B cell (primary cell): Measurements from ENCODE around the gene PPP2R5E. TPM values are rescaled to one million over a fixed set of nuclear protein-coding genes. Genes with fewer than 3 reads are reported as not detected.
"Not testable (repeated sequence)": the region's sequence is repeated elsewhere in the genome, so short reads cannot be mapped to it uniquely, and the experiment has no call there.

ENCODE experiments used
- ATAC-seq: fragments of 200-7000 bp; cut with Tn5 transposase; one replicate; pipeline ENCODE4 v1.10.0; 2021; ENCODE audit warnings: low read depth, mild to moderate bottlenecking, moderate number of reproducible peaks, moderate library complexity
- CTCF ChIA-PET: fragments of 350-600 bp; sonication (Branson Sonifier 250); formaldehyde crosslinking; loops from one replicate; lab custom pipeline; 2021; ENCODE audit warnings: antibody characterized with exemption, inconsistent platforms; lab: Charles Lee
- POLR2A ChIA-PET: fragments of 350-600 bp; sonication (Branson Sonifier 250); formaldehyde crosslinking; loops from one replicate; lab custom pipeline; 2021; ENCODE audit warnings: antibody characterized with exemption; lab: Charles Lee
- DNase-seq: peaks from one replicate; pipeline ENCODE4 v3.0.0; 2013
- H2AFZ ChIP-seq: 2 replicates; pipeline ENCODE4 v1.6.1; 2012; ENCODE audit warnings: mild to moderate bottlenecking, low read depth, low read length; ENCODE audit not compliant: insufficient read depth, poor library complexity, severe bottlenecking
- H3K27ac ChIP-seq, 2 donors: 1 replicate in 1 of 2; 2 replicates in 1 of 2; pipeline ENCODE4 v1.5.1; 2012 to 2013; ENCODE audit warnings: low read length in 2 of 2, mild to moderate bottlenecking in 2 of 2, moderate library complexity in 1 of 2
- H3K27me3 ChIP-seq, 4 experiments: fragments of 200-600 bp in 1 of 4; sonication (generic) in 1 of 4; replicated peaks in 1 of 4; 1 replicate in 2 of 4; 2 replicates in 2 of 4; pipeline versions ENCODE4 v1.6.1 to v1.7.0; 2013 to 2016; ENCODE audit warnings: low read length in 3 of 4, mild to moderate bottlenecking in 2 of 4, mixed read lengths in 1 of 4, moderate library complexity in 1 of 4; ENCODE audit not compliant: insufficient read depth in 4 of 4, control insufficient read depth in 3 of 4; ENCODE audit errors: control extremely low read depth in 1 of 4
- H3K36me3 ChIP-seq, 2 experiments: replicated peaks in 1 of 2; 1 replicate in 1 of 2; 2 replicates in 1 of 2; pipeline versions ENCODE4 v1.6.1 to v1.7.1; 2013; ENCODE audit warnings: low read length in 1 of 2; ENCODE audit not compliant: insufficient read depth in 2 of 2, control insufficient read depth in 1 of 2; ENCODE audit errors: control extremely low read depth in 1 of 2, extremely low read depth in 1 of 2
- H3K4me1 ChIP-seq, 2 donors: fragments of 200-600 bp in 1 of 2; sonication (generic) in 1 of 2; 1 replicate in 1 of 2; 2 replicates in 1 of 2; pipeline versions ENCODE4 v1.5.1 to v1.6.1; 2013 to 2017; ENCODE audit warnings: low read length in 2 of 2; ENCODE audit not compliant: control insufficient read depth in 2 of 2, insufficient read depth in 2 of 2
- H3K4me2 ChIP-seq: replicated peaks from 2 replicates; pipeline ENCODE3; 2012; ENCODE audit warnings: mild to moderate bottlenecking, low read depth, low read length; ENCODE audit not compliant: poor library complexity, severe bottlenecking
- H3K4me3 ChIP-seq, 5 experiments: fragments of 200-600 bp in 1 of 5; sonication (generic) in 1 of 5; 1 replicate in 3 of 5; 2 replicates in 2 of 5; pipeline versions ENCODE4 v1.5.1 to v1.7.0; 2011 to 2016; ENCODE audit warnings: low read length in 4 of 5, mild to moderate bottlenecking in 4 of 5, low read depth in 2 of 5, control low read depth in 1 of 5, moderate library complexity in 1 of 5; ENCODE audit not compliant: insufficient read depth in 1 of 5; ENCODE audit errors: control extremely low read depth in 1 of 5, extremely low read depth in 1 of 5
- H3K79me2 ChIP-seq: fragments of 200-600 bp; sonication (generic); one replicate; pipeline ENCODE4 v1.6.0; 2016; ENCODE audit warnings: low read length; ENCODE audit not compliant: control insufficient read depth, insufficient read depth
- H3K9ac ChIP-seq: fragments of 200-600 bp; sonication (generic); 2 replicates; pipeline ENCODE4 v1.6.1; 2017; ENCODE audit warnings: mild to moderate bottlenecking, low read length, moderate library complexity
- H3K9me3 ChIP-seq, 3 donors: one replicate each; pipeline versions ENCODE4 v1.6.1 to v1.7.1; 2013; ENCODE audit warnings: low read length in 2 of 3; ENCODE audit not compliant: control insufficient read depth in 2 of 3, insufficient read depth in 1 of 3; ENCODE audit errors: control extremely low read depth in 1 of 3
- H4K20me1 ChIP-seq: 2 replicates; pipeline ENCODE4 v1.6.0; 2012; ENCODE audit warnings: mild to moderate bottlenecking, low read length; ENCODE audit not compliant: insufficient read depth, control insufficient read depth, poor library complexity, severe bottlenecking
- H3K27ac Mint-ChIP-seq: one replicate; pipeline ENCODE4 v1.8.0; 2021; ENCODE audit warnings: mixed read lengths
- H3K27me3 Mint-ChIP-seq: one replicate; pipeline ENCODE4 v1.8.0; 2021; ENCODE audit warnings: mixed read lengths
- H3K4me1 Mint-ChIP-seq: one replicate; pipeline ENCODE4 v1.8.0; 2021; ENCODE audit warnings: mixed read lengths
- H3K4me3 Mint-ChIP-seq: one replicate; pipeline ENCODE4 v1.8.0; 2021; ENCODE audit warnings: mixed read lengths
- H3K9me3 Mint-ChIP-seq: one replicate; pipeline ENCODE4 v1.8.0; 2022; ENCODE audit warnings: mixed read lengths; ENCODE audit not compliant: insufficient read depth
- CTCF ChIP-seq: fragments of 200-600 bp; IDR thresholded peaks from one replicate; pipeline ENCODE4 v1.8.0; 2022; ENCODE audit warnings: antibody characterized with exemption, mild to moderate bottlenecking
- EZH2 ChIP-seq: IDR thresholded peaks from 2 replicates; pipeline ENCODE4 v1.6.1; 2012; ENCODE audit warnings: borderline replicate concordance, low read depth, mild to moderate bottlenecking, moderate library complexity, low read length; ENCODE audit not compliant: insufficient read depth, poor library complexity, severe bottlenecking
- WGBS: methylation state at CpG from one replicate; pipeline ENCODE4 v1.1.5; 2013; ENCODE audit warnings: missing lambda C conversion rate; ENCODE audit not compliant: insufficient coverage; 5-methylcytosine and 5-hydroxymethylcytosine counted together
- intact Hi-C: fragments of 100-400 bp; cut with micrococcal nuclease; formaldehyde crosslinking; loops from one replicate; pipeline ENCODE4 v1.10.0; 2022
- polyA minus RNA-seq: library from RNA; depleted of rRNA, polyadenylated mRNA; stranded (reverse); fragments of >200 nt; gene quantifications from 2 replicates; pipeline ENCODE4 v1.2.3, GENCODE V29; 2012
- polyA plus RNA-seq: library from polyadenylated mRNA; depleted of rRNA; stranded (reverse); fragments of >200 nt; gene quantifications from 2 replicates; pipeline ENCODE4 v1.2.3, GENCODE V29; 2012
- total RNA-seq, 2 donors: library from RNA; stranded (reverse); fragments of 120-200 nt in 1 of 2; gene quantifications; 1 replicate in 1 of 2; 2 replicates in 1 of 2; pipeline versions ENCODE4 v1.2.3 to v1.2.4, GENCODE V29; 2013 to 2022

PPP2R5E gene
- total RNA-seq: 40.3 and 40.6 TPM in 2 replicates
- 15.2 TPM for total RNA-seq (2013)
- 6.3 and 8.8 TPM in 2 replicates for polyA plus RNA-seq
- polyA minus RNA-seq: 8.1 and 14.6 TPM in 2 replicates

GRCh38 chr14:63543000-63543825 lies at the start of gene PPP2R5E:
TSS of gene PPP2R5E (minus strand) at chr14:63543377. CDS start at chr14:63539685, 3,692 bp downstream.
- Mint-ChIP-seq H3K4me3 (peak within 1 kb of the TSS; percentile 90), H3K4me1 (peaks cover 28% of the 10 kb centered on the region), H3K9me3 (no peaks in the 10 kb centered on the region), H3K27me3 (no peaks in the 10 kb centered on the region), H3K27ac (peak within 1 kb of the TSS; percentile 91)
- under 1% methylated on average over 77 of the region's 78 CpGs for WGBS
- peaks cover 55% of the 10 kb centered on the region for H3K79me2 ChIP-seq
- DNase-seq (peak; percentile 98), ATAC-seq (peak; percentile 96)
- peaks cover 12 to 21% of the 10 kb centered on the region in 2 donors for H3K4me1 ChIP-seq
- H3K27me3 ChIP-seq: no peaks in the 10 kb centered on the region
- TF ChIP-seq CTCF (no peak), EZH2 (no peak)
- peak within 1 kb of the TSS; percentile 63 to 98 (median 94) for H3K4me3 ChIP-seq
- peak within 1 kb of the TSS; percentile 89 for H3K9ac ChIP-seq
- ChIA-PET POLR2A (interaction anchor here (0.6 to 1.8 kb wide), 8 partner anchors 18 to 845 kb away, joined by 3 to 12 read pairs (median 6); partner anchors contain the start of genes MTHFD1 and WDR89), CTCF (interaction anchor here (1.0 to 3.5 kb wide), 4 partner anchors 68 to 227 kb away, joined by 3 to 14 read pairs (median 3); no protein-coding TSS in a partner anchor)
- H3K36me3 ChIP-seq: peaks cover 3 to 8% of the 10 kb centered on the region in 2 experiments
- H4K20me1 ChIP-seq: no peaks in the 10 kb centered on the region
- peak within 1 kb of the TSS; percentile 91 for H3K4me2 ChIP-seq
- peak within 1 kb of the TSS; percentile 97 for H2AFZ ChIP-seq
- intact Hi-C loops: loop anchor here (1.0 to 10.0 kb wide), 9 partner anchors 65 to 1559 kb away; partner anchors contain the start of genes CHURC1, MAX, MTHFD1 and SGPP1
- H3K9me3 ChIP-seq: no peaks in the 10 kb centered on the region
- peak within 1 kb of the TSS; percentile 82 to 90 for H3K27ac ChIP-seq

- H3K36me3 ChIP-seq, H3K4me2 ChIP-seq, H3K4me1 Mint-ChIP-seq, H3K79me2 ChIP-seq, H3K9me3 ChIP-seq, H3K4me3 ChIP-seq, POLR2A ChIA-PET, H3K9me3 Mint-ChIP-seq, intact Hi-C loops, CTCF ChIA-PET, DNase-seq, H3K27me3 ChIP-seq, H2AFZ ChIP-seq, H3K27ac ChIP-seq, H3K9ac ChIP-seq, ATAC-seq, H3K27ac Mint-ChIP-seq, H3K27me3 Mint-ChIP-seq, H3K4me3 Mint-ChIP-seq, H3K4me1 ChIP-seq, H4K20me1 ChIP-seq: not testable (repeated sequence)
- WGBS: 94% methylated on average over 5 of the region's 8 CpGs
Observed at GRCh38 chr14:63583046-63583445, 39.9 kb upstream of the PPP2R5E start.
